ENCODE data around the gene TAF12. TPM values are rescaled to one million over a fixed set of nuclear protein-coding genes. Genes with fewer than 3 reads are reported as not detected.

TAF12 gene
- total and polyA plus RNA-seq, 4 donors = 9.5 to 14.5 (median 11.9) TPM

DNA sequence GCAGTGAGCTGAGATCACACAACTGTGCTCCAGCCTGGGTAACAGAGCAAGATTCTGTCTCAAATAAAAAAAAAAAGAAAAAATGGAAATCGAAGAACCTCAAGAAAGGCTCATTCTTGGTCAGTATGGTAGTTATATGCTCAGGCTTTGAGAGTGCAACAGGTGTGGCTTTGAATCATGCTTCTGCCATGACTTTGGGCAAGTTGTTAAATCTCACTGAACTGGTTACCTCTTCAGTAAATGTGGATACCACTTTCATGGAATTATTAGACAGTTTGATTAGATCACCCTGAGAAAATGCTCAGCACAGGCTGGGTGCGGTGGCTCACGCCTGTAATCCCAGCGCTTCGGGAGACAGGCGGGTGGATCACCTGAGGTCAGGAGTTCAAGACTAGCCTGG, 77.1 kb downstream of the TAF12 start:
- Histone ChIP-seq H3K9me3 (ENCODE audit: control insufficient read depth in 4 of 4, low read length in 3 of 4) (no peaks in the 10 kb centered on the region), H3K27me3 (ENCODE audit: control insufficient read depth in 4 of 4, insufficient read depth in 4 of 4, low read length in 3 of 4) (no peaks in the 10 kb centered on the region), H3K9ac (ENCODE audit: low read depth in 1 of 2, low read length in 2 of 2) (no peak overlapping the region), H3K36me3 (ENCODE audit: control insufficient read depth in 4 of 4, insufficient read depth in 3 of 4, low read depth in 1 of 4, low read length in 3 of 4) (peaks cover 20 to 46% (median 28%) of the 10 kb centered on the region in 4 donors), H3K4me1 (ENCODE audit: control insufficient read depth in 4 of 4, insufficient read depth in 4 of 4, low read length in 3 of 4) (no peaks in the 10 kb centered on the region), H3K27ac (ENCODE audit: low read depth in 1 of 2, low read length in 2 of 2) (no peak overlapping the region), H3K4me3 (ENCODE audit: low read depth in 1 of 3, low read length in 3 of 3) (no peak overlapping the region)
- TF ChIP-seq ZBTB33 (IDR thresholded peaks at IDR 0.05) (no peak), HNF4G (IDR thresholded peaks at IDR 0.05) (no peak), HNF4A (conservative IDR thresholded peaks at IDR 0.05) (no peak), ATF3 (IDR thresholded peaks at IDR 0.05) (no peak), FOXA2 (IDR thresholded peaks at IDR 0.05) (no peak), RXRA (IDR thresholded peaks at IDR 0.05) (no peak), NR2F2 (IDR thresholded peaks at IDR 0.05) (no peak), FOXA1 (IDR thresholded peaks at IDR 0.05) (no peak), REST (IDR thresholded peaks at IDR 0.05) (no peak), GABPA (IDR thresholded peaks at IDR 0.05 in 1 of 2, conservative IDR thresholded peaks at IDR 0.05 in 1 of 2) (no peak), TAF1 (conservative IDR thresholded peaks at IDR 0.05) (no peak), JUND (IDR thresholded peaks at IDR 0.05) (no peak), RAD21 (IDR thresholded peaks at IDR 0.05) (no peak), EGR1 (IDR thresholded peaks at IDR 0.05; ENCODE audit: low read depth in 2 of 2) (no peak), SP1 (IDR thresholded peaks at IDR 0.05) (no peak), YY1 (IDR thresholded peaks at IDR 0.05) (no peak)
- TF ChIP-seq, protein P1, sequence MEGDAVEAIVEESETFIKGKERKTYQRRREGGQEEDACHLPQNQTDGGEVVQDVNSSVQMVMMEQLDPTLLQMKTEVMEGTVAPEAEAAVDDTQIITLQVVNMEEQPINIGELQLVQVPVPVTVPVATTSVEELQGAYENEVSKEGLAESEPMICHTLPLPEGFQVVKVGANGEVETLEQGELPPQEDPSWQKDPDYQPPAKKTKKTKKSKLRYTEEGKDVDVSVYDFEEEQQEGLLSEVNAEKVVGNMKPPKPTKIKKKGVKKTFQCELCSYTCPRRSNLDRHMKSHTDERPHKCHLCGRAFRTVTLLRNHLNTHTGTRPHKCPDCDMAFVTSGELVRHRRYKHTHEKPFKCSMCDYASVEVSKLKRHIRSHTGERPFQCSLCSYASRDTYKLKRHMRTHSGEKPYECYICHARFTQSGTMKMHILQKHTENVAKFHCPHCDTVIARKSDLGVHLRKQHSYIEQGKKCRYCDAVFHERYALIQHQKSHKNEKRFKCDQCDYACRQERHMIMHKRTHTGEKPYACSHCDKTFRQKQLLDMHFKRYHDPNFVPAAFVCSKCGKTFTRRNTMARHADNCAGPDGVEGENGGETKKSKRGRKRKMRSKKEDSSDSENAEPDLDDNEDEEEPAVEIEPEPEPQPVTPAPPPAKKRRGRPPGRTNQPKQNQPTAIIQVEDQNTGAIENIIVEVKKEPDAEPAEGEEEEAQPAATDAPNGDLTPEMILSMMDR (IDR thresholded peaks at IDR 0.05; ENCODE audit: low read depth, low read length, missing input control) = no peak
- TF ChIP-seq, protein P2, sequence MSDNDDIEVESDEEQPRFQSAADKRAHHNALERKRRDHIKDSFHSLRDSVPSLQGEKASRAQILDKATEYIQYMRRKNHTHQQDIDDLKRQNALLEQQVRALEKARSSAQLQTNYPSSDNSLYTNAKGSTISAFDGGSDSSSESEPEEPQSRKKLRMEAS (IDR thresholded peaks at IDR 0.05) = no peak
- WGBS = 98% methylated on average over 6 of the region's 6 CpGs
- no peak for DNase-seq (ENCODE audit: low spot score)

All from liver (tissue), 9 donors.